Measurements from ENCODE around the gene AWAT2.

GRCh38 chrX:70001269-70001668 is 48.5 kb downstream of the AWAT2 start:
- TF ChIP-seq CTCF (IDR thresholded peaks at IDR 0.05 in 2 of 3, conservative IDR thresholded peaks at IDR 0.05 in 1 of 3; ENCODE audit: control insufficient read depth in 2 of 3, extremely low read depth in 1 of 3, insufficient read depth in 1 of 3, low read depth in 3 of 3, low read length in 3 of 3), result no peak
- TF ChIP-seq ZNF217 (IDR thresholded peaks at IDR 0.05), result no peak
- TF ChIP-seq, protein P1, sequence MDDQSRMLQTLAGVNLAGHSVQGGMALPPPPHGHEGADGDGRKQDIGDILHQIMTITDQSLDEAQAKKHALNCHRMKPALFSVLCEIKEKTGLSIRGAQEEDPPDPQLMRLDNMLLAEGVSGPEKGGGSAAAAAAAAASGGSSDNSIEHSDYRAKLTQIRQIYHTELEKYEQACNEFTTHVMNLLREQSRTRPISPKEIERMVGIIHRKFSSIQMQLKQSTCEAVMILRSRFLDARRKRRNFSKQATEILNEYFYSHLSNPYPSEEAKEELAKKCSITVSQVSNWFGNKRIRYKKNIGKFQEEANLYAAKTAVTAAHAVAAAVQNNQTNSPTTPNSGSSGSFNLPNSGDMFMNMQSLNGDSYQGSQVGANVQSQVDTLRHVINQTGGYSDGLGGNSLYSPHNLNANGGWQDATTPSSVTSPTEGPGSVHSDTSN (IDR thresholded peaks at IDR 0.05; ENCODE audit: insufficient replicate concordance, low read depth, low read length), result no peak
- TF ChIP-seq EZH2 (IDR thresholded peaks at IDR 0.05; ENCODE audit: borderline replicate concordance, control insufficient read depth, low read depth, low read length), result no peak
- TF ChIP-seq EP300 (IDR thresholded peaks at IDR 0.05; ENCODE audit: borderline replicate concordance in 1 of 2, control insufficient read depth in 1 of 2, low read depth in 2 of 2, low read length in 2 of 2), result no peak
- no peak for TF ChIP-seq MEF2A (IDR thresholded peaks at IDR 0.05; ENCODE audit: insufficient read depth, low read depth, low read length)
- no peak for TF ChIP-seq ZBED1 (IDR thresholded peaks at IDR 0.05; ENCODE audit: borderline replicate concordance)
- no peak for TF ChIP-seq POLR2AphosphoS5 (IDR thresholded peaks at IDR 0.05; ENCODE audit: low read length)
